Kidney tubule cell (primary cell): ENCODE results near the gene TTC28.
A peak's percentile ranks its signal among the peaks of the same experiment; 100 is the strongest.
"Not testable (repeated sequence)": the region's sequence is repeated elsewhere in the genome, so short reads cannot be mapped to it uniquely, and the experiment has no call there.

Experiments used
- DNase-seq: peaks from one replicate; pipeline ENCODE4 v3.0.0-alpha.2; 2018; ENCODE audit warnings: low spot score

The TTC28 gene

GRCh38 chr22:28557184-28557583 is 122.5 kb downstream of the TTC28 start:
- DNase-seq, result no peak

DNA sequence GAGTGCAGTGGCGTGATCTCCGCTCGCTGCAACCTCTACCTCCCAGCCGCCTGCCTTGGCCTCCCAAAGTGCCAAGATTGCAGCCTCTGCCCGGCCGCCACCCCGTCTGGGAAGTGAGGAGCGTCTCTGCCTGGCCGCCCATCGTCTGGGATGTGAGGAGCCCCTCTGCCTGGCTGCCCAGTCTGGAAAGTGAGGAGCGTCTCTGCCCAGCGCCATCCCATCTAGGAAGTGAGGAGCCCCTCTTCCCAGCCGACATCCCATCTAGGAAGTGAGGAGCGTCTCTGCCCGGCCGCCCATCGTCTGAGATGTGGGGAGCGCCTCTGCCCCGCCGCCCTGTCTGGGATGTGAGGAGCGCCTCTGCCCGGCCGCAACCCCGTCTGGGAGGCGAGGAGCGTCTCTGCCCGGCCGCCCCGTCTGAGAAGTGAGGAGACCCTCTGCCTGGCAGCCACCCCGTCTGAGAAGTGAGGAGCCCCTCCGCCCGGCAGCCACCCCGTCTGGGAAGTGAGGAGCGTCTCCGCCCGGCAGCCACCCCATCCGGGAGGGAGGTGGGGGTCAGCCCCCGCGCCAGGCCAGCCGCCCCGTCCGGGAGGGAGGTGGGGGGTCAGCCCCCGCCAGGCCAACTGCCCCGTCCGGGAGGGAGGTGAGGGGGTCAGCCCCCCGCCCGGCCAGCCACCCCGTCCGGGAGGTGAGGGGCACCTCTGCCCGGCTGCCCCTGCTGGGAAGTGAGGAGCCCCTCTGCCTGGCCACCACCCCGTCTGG is 126.4 kb downstream of the TTC28 start:
- not testable (repeated sequence) for DNase-seq

DNA sequence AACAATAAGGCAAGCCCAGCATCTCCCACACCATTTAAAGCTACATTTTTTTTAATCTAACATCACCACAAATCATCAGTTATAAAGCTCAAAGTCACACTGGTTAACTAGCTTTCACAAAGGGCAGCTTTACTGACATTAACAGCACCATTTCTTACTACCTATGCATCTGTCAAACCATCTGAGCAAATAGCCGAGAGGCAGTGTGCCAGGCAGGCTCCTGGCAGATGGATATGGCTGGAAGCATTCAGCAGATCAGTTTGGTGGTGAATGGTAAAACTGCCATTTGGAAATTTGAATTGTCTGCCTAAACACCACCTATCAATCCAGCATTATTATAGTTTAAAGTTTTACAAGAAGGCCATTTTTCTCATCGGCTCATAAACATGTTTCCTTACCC is 131.2 kb downstream of the TTC28 start:
- no peak for DNase-seq

DNA sequence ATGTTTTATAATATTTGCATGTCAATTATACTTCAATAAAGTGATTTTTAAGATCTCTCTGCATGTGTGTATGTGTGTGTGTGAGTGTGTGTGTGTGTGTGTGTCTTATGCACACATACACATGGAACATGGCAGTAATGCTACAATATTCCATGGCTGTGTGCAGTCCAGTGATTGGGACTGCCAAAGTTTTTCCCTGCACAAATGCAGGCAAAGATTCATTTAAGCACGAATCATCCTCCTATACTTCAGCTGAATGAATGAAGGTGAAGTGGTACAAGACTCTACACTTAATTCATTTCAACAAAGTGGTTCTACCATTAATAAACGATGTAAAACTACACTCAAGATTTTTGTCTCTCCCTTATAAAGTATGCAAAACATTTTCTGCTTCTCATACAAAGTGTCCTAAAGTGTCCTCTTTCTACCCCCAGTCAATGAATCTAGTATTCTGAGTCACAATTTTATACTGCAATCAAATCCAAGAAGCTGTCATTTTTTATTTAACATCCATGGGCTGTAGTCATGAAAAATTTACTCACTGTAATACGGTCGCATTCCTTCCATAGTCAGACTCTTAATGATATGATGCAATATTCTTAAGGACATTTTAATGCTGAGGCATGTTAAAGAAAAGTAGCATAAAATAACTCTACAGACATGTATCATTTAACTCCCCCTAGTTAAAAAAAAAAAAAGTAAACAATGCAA is 132.4 kb downstream of the TTC28 start:
- no peak for DNase-seq

DNA sequence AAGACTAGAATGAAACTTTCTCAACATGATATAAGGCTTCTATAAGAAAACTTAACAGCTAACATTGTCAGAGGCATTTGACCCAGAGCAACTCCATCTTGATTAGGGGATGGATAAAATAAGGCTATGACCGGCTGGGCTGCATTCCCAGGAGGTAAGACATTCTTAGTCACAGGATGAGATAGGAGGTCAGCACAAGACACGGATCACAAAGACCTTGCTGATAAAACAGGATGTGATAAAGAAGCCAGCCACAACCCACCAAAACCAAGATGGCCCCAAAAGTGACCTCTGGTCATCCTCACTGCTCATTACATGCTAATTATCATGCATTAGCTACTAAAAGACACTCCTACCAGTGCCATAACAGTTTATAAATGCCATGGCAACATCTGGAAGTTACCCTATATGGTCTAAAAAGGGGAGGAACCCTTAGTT is 135.2 kb downstream of the TTC28 start:
- DNase-seq, result peak; percentile 27

DNA sequence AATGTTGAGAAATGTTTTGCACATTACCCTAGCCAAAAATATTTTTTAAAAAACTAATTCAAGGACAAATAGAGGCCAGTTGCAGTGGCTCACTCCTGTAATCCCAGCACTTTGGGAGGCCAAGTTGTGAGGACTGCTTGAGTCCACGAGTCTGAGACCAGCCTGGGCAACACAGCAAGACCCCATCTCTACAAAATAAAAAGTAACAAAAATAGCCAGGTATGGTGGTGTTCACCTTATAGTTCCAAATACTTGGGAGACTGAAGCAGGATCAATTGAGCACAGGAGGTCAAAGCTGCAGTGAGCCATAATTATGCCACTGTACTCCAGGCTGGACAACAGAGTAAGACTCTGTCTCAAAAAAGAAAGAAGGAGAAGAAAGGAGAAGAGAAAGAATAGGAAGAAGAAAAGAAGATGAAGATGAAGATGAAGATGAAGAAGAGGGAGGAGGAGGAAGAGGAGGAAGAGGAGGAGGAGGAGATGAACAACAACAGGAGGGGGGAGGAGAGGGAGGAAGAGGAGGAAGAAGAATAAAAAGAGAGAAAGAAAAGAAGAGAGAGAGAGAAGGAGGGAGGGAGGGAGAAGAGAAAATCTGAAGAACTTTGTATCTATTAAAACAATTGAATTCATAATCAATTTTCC is 136.5 kb downstream of the TTC28 start:
- DNase-seq, result no peak

- no peak for DNase-seq
These were observed 138.5 kb downstream of the TTC28 start for GRCh38 chr22:28541137-28541536.

GRCh38 chr22:28538922-28539321 is 140.7 kb downstream of the TTC28 start:
- no peak for DNase-seq

GRCh38 chr22:28530565-28530964 is 149.1 kb downstream of the TTC28 start:
- not testable (repeated sequence) for DNase-seq

DNA sequence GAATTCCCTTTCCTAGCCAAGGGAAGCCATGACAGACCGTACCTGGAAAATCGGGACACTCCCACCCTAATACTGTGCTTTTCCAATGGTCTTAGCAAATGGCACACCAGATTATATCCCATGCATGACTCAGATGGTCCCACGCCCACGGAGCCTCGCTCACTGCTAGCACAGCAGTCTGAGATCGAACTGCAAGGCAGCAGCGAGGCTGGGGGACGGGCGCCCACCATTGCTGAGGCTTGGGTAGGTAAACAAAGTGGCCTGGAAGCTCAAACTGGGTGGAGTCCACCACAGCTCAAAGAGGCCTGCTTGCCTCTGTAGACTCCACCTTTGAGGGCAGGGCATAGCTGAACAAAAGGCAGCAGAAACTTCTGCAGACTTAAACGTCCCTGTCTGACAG is 150.5 kb downstream of the TTC28 start:
- DNase-seq, result not testable (repeated sequence)

GRCh38 chr22:28521451-28521850 is 158.2 kb downstream of the TTC28 start:
- no peak for DNase-seq

DNA sequence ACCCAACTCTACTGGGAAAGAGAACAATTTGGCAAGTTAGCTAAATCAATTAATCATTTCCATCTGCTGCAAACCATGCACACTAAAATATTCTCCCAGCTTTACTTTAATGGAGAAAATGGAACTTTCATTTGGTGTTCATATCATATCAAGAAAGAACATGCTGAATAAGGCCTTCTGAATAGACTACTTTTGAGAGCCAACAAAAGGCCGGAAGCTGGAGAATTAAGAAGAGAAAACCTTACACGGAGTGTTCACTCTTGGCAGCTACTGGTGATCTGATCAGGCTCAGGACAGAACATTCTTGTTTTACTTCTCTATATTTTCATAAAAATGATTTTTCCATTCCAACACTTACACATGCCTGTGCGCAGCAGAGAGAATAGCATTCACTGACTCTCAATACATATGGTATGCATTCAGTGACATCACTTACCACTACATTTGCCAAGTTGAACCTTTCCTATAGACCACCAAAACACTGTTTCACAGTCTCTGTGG is 165.3 kb downstream of the TTC28 start:
- no peak for DNase-seq

DNA sequence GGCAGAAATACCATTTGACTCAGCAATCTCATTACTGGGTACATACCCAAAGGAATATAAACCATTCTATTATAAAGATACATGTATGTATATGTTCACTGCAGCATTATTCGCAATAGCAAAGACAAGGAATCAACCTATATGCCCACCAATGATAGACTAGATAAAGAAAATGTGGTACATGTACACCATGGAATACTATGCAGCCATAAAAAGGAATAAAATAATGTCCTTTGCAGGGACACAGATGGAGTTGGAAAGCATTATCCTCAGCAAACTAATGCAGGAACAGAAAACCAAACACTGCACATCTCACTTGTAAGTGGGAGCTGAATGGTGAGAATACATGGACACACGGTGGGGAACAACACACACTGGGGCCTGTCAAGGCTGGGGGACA is 167.3 kb downstream of the TTC28 start:
- not testable (repeated sequence) for DNase-seq

DNA sequence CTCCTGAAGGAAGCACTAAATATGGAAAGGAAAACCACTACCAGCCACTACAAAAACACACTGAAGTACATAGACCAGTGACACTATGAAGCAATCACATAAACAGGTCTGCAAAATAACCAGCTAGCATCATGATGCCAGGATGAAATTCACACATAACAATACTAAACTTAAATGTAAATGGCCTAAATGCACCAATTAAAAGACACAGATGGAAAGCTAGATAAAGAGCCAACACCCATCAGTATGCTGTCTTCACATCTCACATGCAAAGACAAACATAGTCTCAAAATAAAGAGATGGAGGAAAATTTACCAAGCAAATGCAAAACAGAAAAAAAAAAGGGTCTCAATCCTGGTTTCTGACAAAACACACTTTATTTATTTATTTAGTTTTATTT is 171.7 kb downstream of the TTC28 start:
- DNase-seq, result no peak

DNA sequence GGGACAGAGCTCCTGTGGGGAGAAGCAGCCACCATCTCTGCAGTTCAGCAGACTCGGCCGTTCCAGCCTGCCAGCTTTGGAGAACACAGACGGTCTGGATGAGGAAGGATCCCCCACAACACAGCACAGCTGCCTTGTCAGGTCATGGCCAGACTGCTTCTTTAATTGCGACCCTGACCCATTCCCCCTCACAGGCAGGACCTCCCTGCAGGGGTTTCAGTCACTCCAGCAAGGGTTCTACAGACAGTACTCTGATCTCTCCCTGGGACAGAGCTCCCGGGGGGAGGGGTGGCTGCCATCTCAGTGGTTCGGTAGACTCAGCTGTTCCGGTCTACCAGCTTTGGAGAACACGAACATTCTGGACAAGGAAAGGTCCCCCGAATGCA is 173.5 kb downstream of the TTC28 start:
- DNase-seq, result no peak

- peak; percentile 80 for DNase-seq
These were observed 174.1 kb downstream of the TTC28 start for GRCh38 chr22:28505416-28506149.

DNA sequence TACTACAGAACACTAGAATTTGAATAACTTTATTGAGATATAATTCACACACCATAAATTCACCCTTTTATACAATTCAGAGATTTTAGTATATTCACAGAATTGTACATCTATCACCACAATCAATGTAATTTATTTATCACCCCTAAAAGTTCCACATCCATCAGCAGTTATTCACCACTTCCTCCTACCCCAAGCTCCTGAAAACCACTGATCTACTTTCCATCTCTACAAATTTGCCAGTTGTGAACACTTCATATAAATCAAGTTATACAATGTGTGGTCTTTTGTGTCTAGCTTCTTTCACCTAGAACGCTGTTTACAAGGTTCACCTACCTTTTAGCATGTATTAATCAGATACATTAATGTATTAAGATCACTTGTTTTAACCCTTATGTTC is 179.6 kb downstream of the TTC28 start:
- DNase-seq, result no peak

DNA sequence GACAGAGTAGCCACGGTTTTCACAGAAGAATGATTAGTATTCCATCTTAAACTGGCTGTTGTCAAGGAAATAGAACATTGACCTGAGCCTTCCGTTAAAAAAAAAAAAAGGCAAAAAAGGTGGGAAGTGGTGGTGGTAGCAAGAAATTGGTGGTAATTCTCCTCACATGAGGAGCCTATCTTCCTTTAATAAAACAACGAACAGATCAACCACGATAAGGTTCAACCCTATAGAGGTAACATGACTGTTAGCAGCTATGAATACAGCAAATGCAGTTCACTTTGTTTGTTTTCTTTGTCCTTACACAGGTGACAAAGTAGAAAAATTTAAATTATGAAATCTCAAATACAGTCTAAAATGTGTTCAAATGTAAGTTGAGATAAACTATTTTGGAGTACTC is 181.6 kb downstream of the TTC28 start:
- DNase-seq, result no peak

DNA sequence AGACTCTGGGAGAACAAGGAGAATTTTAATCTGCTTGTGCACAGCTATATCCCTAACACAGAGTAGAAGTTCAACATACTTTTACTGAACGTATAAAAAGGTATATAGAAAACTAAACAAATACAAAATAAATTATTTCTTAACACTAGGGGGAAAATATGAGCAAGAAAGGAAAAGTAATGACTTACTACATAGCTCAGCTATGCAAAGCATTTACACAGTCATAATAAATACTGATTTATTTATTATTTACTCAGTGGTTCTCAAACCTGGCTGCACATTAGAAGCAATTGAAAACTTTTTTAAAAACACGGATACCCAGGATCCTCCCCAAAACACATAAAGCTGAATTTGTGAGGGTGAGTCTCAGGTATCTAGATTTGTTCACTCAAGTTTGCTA is 182.5 kb downstream of the TTC28 start:
- DNase-seq, result peak; percentile 6

DNA sequence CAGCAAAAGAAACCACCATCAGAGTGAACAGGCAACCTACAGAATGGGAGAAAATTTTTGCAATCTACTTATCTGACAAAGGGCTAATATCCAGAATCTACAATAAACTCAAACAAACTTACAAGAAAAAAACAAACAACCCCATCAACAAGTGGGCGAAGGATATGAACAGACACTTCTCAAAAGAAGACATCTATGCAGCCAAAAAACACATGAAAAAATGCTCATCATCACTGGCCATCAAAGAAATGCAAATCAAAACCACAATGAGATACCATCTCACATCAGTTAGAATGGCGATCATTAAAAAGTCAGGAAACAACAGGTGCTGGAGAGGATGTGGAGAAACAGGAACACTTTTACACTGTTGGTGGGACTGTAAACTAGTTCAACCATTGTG is 188.4 kb downstream of the TTC28 start:
- not testable (repeated sequence) for DNase-seq

DNA sequence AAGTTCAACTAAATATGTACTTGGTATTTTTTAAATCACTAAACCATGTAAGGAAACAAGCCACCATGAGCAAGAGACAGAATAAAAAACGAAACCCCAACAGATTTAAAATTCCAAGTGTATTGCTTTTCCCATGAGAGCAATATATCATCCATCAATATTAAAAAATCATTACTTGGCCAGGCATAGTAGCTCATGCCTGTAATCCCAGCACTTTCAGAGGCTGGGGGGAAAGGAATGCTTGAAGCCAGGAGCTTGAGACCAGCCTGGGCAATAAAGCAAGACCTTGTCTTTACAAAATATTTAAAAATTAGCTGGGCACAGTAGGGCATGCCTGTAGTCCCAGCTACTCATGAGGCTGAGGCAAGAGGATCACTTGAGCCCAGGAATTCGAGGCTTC is 190.8 kb downstream of the TTC28 start:
- DNase-seq, result no peak

DNA sequence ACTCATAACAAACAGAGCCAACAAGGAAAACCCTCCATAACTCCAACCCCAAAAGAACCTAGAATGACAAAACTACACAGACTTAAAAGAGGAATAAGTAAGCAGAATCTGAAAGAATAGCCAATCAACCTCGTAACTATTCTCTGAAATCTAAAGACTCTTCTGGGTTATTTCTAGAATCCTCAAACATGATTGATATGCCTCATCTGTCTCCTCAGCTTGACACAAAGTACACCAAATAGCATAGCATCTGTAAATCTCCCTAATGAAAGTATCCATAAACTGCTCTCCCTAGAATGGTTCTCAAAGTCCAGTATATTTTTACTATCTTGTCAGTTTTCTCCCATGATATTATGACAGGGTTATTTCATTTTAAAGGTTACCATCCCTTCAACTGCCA is 195.0 kb downstream of the TTC28 start:
- DNase-seq, result no peak
